Mucosa of gallbladder (tissue), 1 donor: ENCODE data around the gene HJURP. TPM values are rescaled to one million over a fixed set of nuclear protein-coding genes. Genes with fewer than 3 reads are reported as not detected.

Experiments used
- DNase-seq: peaks from one replicate; pipeline ENCODE4 v3.0.0-alpha.2; 2020; ENCODE audit warnings: low spot score
- total RNA-seq: library from RNA; stranded (reverse); gene quantifications from one replicate; pipeline ENCODE4 v1.2.1, GENCODE V29; 2021
- donor health status: DM: no; HTN: no; CAD: no.

Gene HJURP
- total RNA-seq, 1 donor from 2014 or later: 1.9 TPM

- DNase-seq: no peak
Observed at GRCh38 chr2:233831011-233831721, 23.2 kb downstream of the HJURP start.

GRCh38 chr2:233830111-233830802, 24.1 kb downstream of the HJURP start:
- DNase-seq: no peak

- DNase-seq: no peak
Observed at GRCh38 chr2:233829193-233830110, 24.9 kb downstream of the HJURP start.

GRCh38 chr2:233828546-233829192, 25.7 kb downstream of the HJURP start:
- no peak for DNase-seq

GRCh38 chr2:233824373-233824772, 30.0 kb downstream of the HJURP start:
- DNase-seq: no peak

GRCh38 chr2:233823731-233824121, 30.6 kb downstream of the HJURP start:
- DNase-seq: no peak

GRCh38 chr2:233822781-233823730, 31.3 kb downstream of the HJURP start:
- peak; percentile 76 for DNase-seq

- no peak for DNase-seq
Observed at GRCh38 chr2:233822101-233822771, 32.1 kb downstream of the HJURP start.

- DNase-seq: no peak
Observed at GRCh38 chr2:233821709-233822100, 32.6 kb downstream of the HJURP start.

- DNase-seq: no peak
Observed at GRCh38 chr2:233821196-233821595, 33.1 kb downstream of the HJURP start.

GRCh38 chr2:233820774-233821105, 33.6 kb downstream of the HJURP start:
- DNase-seq: no peak

- DNase-seq: no peak
Observed at GRCh38 chr2:233819884-233820773, 34.2 kb downstream of the HJURP start.

GRCh38 chr2:233818639-233819621, 35.4 kb downstream of the HJURP start:
- no peak for DNase-seq

- DNase-seq: no peak
Observed at GRCh38 chr2:233817995-233818638, 36.2 kb downstream of the HJURP start.

GRCh38 chr2:233817361-233817911, 36.9 kb downstream of the HJURP start:
- DNase-seq: no peak

- no peak for DNase-seq
Observed at GRCh38 chr2:233816771-233817170, 37.6 kb downstream of the HJURP start.

GRCh38 chr2:233816334-233816733, 38.0 kb downstream of the HJURP start:
- no peak for DNase-seq
